CD4-positive, alpha-beta T cell treated with Interleukin-12 subunit alpha and Interleukin-12 subunit beta, for 1 hour (primary cell): Measurements from ENCODE around the gene WNT5A.

Source experiments
- DNase-seq: peaks from one replicate; pipeline ENCODE4 v3.0.0-alpha.2; 2020

WNT5A gene

DNA sequence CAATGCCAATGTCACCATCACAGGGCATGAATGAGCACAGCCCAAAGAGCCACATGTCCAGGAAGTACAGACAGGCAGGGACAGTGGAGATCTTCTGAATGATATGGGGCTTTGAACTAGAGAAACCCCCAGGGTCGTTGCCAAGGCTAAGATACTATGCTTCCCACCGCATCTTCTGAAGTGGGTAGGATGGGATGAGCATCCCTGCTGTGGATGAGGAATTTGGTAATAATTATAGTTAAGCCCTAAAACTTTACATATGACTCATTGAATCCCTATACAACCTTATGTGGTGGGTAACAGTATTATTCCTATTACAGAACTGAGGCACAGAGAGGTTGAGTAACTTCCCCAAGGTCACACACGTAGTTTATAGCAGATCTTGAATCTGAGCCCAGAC lies 44.2 kb downstream of the WNT5A start:
- DNase-seq = no peak

DNA sequence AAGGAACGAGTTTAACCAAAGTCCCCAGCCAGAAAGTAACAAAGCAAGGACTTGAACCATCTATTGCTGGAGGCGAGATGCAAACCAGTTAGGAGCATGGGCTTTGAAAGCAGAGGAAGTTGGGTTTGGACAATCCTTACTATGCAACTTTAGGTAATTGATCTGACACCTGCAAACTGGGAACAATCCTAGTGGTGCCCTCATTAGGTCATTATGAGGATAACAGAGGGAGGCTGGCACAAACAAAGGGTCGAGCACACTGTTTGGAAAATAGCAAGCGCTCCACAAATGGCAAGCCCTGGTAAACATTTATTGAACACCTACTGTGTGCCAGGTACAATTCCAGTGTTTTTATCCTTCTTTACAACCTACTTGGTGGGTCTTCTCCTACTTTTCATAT lies 45.6 kb downstream of the WNT5A start:
- no peak for DNase-seq

DNA sequence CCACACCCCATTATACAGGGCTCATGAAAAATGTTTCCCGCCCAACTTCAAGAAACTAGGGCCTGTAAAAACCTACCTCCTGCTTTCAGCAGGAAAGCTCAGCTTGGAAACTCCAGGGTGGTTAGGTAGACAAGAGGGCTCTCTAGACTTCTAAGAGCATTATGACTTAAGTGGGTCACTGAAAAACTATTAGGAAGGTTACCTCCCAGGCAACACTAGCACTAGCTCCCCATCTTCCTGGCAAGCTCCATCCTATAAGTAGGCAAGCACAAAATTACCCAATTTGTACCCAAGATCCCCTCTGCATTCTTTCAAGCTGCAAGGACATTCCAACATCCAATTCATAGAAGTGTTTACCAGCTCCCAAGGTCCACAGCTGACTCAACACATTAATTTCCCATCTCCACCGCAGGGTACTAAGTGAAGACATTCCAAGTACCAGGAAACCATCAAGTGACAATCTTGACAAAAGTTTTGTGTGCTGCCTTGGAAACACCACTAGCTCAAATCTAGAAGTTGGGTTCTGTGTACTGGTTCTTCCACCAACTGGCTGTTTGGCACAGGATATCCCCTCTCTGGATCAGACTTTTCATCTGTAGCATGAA lies 46.9 kb downstream of the WNT5A start:
- no peak for DNase-seq

DNA sequence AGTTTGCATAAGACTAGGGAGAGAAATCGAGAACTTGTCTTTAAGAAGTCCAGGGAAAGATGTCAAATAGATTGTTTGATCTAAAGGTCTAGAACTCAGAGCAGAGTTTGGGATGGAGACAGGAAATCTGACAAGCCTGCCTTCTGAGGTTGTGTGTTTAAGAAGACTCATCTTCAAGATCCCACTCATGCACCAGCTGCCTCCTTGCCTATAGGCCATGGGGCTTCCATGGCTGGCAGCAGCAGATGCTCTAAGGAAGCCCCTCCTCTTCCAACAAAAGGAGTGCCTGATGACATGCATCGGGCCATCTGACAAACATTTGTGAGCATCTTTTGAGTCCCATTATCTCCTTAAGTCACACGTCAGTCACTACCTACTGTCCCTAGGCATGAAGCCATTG lies 47.4 kb downstream of the WNT5A start:
- DNase-seq = no peak

DNA sequence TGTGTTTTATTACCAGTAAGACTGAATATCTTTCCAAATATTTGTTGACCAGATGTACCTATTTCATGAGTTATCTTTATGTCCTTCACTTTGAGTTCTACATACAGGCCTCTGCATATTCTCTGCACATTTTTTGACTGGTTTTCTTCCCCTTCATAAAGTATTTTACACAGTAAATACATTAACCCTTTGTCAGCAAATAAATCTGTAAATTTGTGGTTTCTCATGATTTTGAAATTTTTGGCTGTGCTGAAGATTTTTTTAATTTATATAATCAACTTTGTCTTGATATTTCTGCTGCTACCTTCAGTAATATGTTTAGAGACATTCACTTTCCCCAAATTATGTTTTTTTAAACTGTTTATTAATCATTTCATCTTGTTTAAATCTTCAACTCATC lies 50.5 kb downstream of the WNT5A start:
- no peak for DNase-seq

DNA sequence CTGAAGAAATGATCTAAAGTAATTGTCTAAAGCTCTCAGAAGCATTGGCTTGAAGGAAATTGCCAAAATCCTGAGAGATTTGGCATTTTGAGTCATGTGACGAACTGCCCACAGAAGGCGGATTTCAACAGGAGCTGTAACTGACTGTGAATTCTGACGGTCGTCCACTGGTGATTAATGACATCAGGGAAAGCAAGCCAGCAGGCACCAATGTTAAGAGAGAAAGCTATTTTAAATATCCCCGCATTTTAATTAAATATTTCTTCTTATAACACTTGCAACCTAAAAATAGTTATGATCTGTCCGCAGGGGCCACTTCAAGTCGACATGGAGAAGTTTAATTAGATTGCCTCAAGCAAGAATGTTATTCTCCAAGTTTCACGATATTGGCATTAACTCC lies 51.6 kb downstream of the WNT5A start:
- DNase-seq = no peak

DNA sequence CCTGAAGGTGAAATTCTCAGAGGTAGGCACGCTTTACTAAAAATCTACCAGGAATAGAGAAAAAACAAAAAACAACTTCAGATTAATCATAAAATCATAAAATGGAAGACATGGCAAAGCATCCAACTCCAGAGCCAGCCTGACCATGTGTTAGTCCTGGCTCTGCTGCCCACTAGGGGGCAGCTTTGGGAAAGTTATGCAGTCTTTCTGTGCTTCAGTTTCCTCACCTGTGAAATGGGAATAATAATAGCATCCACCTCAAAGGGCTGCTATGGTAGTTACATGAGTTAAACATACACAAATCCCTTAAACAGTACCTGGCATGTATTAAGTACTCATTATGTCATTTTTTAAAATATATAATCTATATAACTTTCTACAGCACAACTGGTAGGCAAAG lies 52.3 kb downstream of the WNT5A start:
- no peak for DNase-seq

DNA sequence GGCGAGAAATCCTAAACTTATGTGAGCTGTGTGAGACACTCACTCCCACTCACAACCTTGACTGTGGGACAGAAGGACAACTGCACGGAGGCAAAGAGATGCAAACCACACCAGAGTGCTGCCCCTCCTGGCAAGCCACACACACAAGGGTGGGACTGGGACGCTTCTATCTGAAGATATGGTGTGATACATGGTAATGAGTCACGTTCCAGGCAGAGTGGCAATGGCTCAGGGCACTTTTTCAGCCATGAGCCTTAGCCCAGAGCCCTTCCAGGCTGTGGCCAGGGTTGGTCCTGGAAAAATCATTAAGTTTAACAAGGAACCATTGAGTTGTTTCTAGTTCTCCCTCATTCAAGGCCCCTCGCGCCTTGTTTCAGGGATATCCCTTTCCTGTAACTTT lies 56.1 kb downstream of the WNT5A start:
- DNase-seq = no peak

DNA sequence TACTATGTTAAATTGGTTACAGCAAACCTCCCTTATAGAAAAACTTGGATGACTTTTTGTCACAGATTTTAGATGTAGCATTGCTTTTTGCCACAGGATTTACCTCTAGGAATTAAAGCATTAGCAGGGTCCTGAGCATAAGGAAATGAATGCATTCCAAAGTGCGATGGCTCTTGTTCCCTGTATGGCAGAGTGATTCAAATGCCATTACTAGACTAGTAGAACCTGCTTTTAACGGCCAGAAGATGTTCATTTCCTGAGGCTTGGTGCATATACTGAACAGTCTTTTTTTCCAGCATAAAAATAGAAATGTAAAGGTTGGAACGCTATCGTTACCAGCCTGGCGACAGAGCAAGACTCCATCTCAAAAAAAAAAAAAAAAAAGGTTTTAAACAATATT lies 59.4 kb downstream of the WNT5A start:
- DNase-seq = no peak

DNA sequence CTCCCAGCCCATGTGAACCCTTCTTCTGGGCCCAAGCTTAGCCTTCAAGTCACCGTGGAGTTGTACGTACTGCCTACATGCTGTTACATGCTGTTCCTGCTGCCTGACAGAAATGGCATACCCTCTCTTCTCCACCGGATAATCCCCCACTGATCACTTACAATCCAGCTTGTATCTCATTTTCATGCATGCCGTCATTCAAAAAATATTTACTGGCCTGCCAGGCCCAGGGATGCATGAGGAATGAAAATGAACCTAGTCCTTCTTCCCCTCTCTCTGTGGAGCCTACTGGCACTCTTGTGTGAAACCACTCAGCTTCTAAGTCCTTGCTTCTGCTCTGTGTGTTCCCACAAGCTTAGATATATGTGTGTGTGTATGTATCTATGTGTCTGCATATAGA lies 60.6 kb downstream of the WNT5A start:
- DNase-seq = no peak

DNA sequence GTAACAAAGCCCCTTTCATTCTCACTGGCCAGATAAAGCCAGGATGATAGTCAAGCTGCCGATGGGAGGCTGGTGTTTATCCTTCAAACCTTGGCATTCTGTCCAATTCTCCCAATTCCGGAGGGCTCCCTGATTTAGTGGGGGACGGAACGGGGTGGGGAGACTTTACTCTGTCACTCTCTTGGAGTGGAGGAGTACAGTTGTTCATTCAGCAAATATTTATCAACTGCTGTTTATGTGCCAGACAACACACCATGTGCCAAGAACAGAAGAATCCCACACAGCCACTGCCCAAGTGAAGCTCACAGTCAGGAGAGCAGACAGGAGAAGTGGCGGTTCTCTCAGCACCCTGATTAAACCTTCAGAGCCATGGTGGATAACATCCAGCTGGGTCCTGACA lies 63.3 kb downstream of the WNT5A start:
- no peak for DNase-seq

DNA sequence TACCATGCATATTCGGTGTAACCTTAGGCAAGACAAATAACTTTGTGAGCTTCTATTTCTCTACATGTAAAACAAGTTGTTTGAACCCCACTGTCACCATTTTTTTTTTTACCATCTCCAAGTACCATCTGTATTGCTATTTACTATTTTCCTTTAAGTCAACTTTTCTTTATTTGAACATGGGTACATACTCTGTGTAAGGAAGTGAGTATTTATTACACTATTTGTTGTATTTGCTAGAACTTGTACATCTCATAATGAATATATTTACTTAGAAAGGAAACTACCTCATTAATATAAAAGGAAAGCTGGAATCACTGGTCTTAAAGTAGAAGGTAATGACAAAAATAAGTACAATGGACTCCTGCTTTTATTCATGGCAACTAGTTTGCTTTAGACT lies 69.9 kb downstream of the WNT5A start:
- DNase-seq = no peak

DNA sequence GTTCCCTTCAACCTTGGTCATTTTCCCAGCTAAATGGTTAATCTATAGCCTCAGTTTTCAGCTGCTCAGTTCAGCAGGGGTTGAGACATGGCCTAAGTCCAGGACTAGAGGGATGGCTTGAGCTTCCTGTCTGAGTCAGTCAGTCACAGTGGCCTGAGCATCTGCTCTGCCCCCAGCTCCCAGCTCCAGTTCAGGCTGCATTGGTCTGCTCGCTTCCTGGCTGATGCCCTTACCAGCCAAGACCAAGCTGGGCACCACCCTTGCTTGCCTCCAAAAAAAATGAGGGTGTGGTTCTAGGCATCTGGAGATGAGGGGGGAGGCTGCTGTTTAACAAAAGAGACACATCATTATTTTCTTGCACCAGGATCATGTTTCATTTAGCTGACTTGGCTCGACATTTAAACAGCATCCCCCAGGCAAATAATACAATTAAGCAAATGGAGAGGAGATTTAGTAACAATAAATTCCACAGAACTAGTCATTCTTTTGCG lies 70.7 kb downstream of the WNT5A start:
- DNase-seq = no peak
